Endothelial cell of umbilical vein (primary cell): ENCODE measurements around the gene HBM.

Experiments
- EZH2 ChIP-seq: IDR thresholded peaks from 2 replicates; pipeline ENCODE4 v1.6.1; 2012; ENCODE audit warnings: borderline replicate concordance, low read depth, mild to moderate bottlenecking, moderate library complexity, low read length, inconsistent platforms; ENCODE audit not compliant: severe bottlenecking
- FOS ChIP-seq: IDR thresholded peaks from 2 replicates; pipeline ENCODE4 v1.6.1; 2011; ENCODE audit warnings: mild to moderate bottlenecking, low read length, moderate library complexity, borderline replicate concordance; ENCODE audit not compliant: insufficient read depth
- GATA2 ChIP-seq: IDR thresholded peaks from 2 replicates; pipeline ENCODE4 v1.7.0; 2011; ENCODE audit warnings: low read depth, mild to moderate bottlenecking, moderate library complexity, mixed read lengths, low read length; ENCODE audit not compliant: insufficient read length, insufficient read depth
- JUN ChIP-seq: IDR thresholded peaks from 2 replicates; pipeline ENCODE4 v1.6.1; 2011; ENCODE audit warnings: borderline replicate concordance, low read depth; ENCODE audit not compliant: insufficient read length, insufficient read depth
- MYC ChIP-seq: IDR thresholded peaks from one replicate; pipeline ENCODE4 v1.6.1; 2011; ENCODE audit warnings: mild to moderate bottlenecking, low read depth, low read length
- POLR2A ChIP-seq: IDR thresholded peaks from 2 replicates; pipeline ENCODE4 v1.6.1; 2012; ENCODE audit warnings: low read depth, mild to moderate bottlenecking, control low read depth, low read length
- POLR2AphosphoS5 ChIP-seq: IDR thresholded peaks from 2 replicates; pipeline ENCODE4 v1.6.1; 2012; ENCODE audit warnings: low read depth, mild to moderate bottlenecking, control low read depth, low read length, moderate library complexity; ENCODE audit not compliant: insufficient read depth
- TF ChIP-seq, protein P1 (sequence below), 2 donors: IDR thresholded peaks; 1 replicate in 1 of 2; 2 replicates in 1 of 2; pipeline ENCODE4 v1.5.1; 2011; ENCODE audit warnings: low read length in 2 of 2, mild to moderate bottlenecking in 2 of 2, moderate library complexity in 2 of 2, control low read depth in 1 of 2, inconsistent platforms in 1 of 2, low read depth in 1 of 2; ENCODE audit not compliant: insufficient read depth in 1 of 2; ENCODE audit errors: extremely low read depth in 1 of 2
- TF ChIP-seq, protein P2 (sequence below): IDR thresholded peaks from 2 replicates; pipeline ENCODE4 v1.6.1; 2011; ENCODE audit not compliant: insufficient read depth, insufficient read length

DNA sequence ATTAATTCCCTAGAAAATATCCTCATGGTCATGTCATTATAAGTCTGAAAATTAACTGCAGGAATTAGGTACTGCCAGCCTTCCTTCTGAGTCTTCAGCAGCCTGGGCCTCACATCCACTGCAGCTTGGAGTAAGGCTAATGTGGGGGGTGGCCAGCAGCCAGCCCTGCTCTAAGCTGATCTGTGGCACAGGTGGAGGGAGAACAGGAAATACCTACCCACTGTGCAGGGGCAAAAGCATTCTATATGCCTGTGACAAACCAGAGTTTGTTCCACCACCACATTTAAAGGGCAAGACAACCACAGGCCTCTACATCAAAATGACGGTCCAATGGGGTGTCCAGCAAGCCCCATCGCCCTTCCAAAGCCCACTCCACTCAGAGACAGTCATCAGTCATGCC is 36.7 kb upstream of the HBM start:
- TF ChIP-seq EZH2 (no peak), POLR2A (no peak), POLR2AphosphoS5 (no peak), FOS (no peak), JUN (no peak), MYC (no peak), GATA2 (no peak)
- TF ChIP-seq, protein P1, sequence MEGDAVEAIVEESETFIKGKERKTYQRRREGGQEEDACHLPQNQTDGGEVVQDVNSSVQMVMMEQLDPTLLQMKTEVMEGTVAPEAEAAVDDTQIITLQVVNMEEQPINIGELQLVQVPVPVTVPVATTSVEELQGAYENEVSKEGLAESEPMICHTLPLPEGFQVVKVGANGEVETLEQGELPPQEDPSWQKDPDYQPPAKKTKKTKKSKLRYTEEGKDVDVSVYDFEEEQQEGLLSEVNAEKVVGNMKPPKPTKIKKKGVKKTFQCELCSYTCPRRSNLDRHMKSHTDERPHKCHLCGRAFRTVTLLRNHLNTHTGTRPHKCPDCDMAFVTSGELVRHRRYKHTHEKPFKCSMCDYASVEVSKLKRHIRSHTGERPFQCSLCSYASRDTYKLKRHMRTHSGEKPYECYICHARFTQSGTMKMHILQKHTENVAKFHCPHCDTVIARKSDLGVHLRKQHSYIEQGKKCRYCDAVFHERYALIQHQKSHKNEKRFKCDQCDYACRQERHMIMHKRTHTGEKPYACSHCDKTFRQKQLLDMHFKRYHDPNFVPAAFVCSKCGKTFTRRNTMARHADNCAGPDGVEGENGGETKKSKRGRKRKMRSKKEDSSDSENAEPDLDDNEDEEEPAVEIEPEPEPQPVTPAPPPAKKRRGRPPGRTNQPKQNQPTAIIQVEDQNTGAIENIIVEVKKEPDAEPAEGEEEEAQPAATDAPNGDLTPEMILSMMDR (IDR thresholded peaks at IDR 0.05; ENCODE audit: extremely low read depth in 1 of 2, insufficient read depth in 1 of 2, low read depth in 1 of 2, low read length in 2 of 2), result no peak
- TF ChIP-seq, protein P2, sequence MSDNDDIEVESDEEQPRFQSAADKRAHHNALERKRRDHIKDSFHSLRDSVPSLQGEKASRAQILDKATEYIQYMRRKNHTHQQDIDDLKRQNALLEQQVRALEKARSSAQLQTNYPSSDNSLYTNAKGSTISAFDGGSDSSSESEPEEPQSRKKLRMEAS, result no peak
